ENCODE measurements around the gene TRMT1. TPM values are rescaled to one million over a fixed set of nuclear protein-coding genes. Genes with fewer than 3 reads are reported as not detected.

TRMT1 gene
- total RNA-seq, 2 experiments from 2014 or later, result 54.3 to 55.8 TPM

GRCh38 chr19:13100841-13101589, 15.5 kb downstream of the TRMT1 start:
- peaks cover 31% of the 10 kb centered on the region for H3K4me1 Mint-ChIP-seq
- peaks cover 2% of the 10 kb centered on the region for H3K9me3 Mint-ChIP-seq
- DNase-seq (no peak), ATAC-seq (ENCODE audit: low read depth) (no peak)
- H3K36me3 Mint-ChIP-seq, result peaks cover 4% of the 10 kb centered on the region
- POLR2A ChIA-PET, result interaction anchor here (0.6 to 1.9 kb wide), 6 partner anchors 52 to 216 kb away, joined by 3 to 7 read pairs (median 3); no protein-coding TSS in a partner anchor
- H3K4me3 Mint-ChIP-seq, result no peak overlapping the region
- H3K27ac Mint-ChIP-seq, result no peak overlapping the region
- H3K27me3 Mint-ChIP-seq, result peaks cover 25% of the 10 kb centered on the region

- H3K4me3 Mint-ChIP-seq, result peak overlapping the region; percentile 72
Observed at GRCh38 chr19:13100031-13100588, 16.4 kb downstream of the TRMT1 start.

DNA sequence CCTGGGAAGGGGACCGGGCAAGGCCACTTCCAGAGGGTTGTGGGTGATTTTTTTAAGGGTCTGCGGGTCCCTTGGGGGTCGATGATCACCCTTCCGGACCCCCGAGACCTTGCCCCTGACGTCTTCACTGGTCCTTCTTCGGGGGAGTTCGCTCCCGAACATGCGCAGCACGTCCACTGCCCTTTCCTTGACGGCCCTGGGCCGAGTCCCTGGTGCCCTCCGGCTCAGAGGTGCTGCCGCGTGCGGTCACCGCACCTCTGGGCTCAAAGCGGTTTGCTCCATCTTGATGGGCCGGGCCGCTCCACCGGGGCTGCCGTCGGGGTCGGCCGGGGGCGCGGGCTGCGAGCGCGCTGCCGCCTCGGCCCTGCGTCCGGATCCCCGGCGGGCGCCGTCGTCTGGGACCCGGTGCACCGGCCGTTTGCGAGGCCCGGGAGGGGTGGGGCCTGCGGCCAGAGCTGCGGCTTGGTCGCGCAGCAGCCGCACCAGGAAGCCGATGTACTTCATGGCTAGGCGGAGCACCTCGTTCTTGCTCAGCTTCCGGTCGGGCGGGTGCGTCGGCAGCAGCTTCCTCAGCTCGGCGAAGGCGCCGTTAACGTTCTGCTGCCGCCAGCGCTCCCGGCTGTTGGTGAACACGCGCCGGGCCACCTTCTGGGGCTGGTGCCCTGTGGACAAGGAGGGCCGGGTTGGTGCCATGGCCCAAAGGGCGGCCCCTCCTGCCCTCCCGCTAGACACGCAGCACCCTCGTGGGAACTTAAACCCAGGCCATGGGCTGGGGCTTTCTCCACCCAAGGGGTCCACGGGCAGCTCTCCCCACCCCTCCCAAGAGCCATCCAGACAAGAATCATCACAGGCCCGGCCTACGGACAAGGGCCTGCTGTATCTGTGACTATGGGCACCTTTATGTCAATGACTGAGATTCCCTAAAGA, 17.2 kb downstream of the TRMT1 start:
- DNase-seq, result peak; percentile 80
- H3K4me3 Mint-ChIP-seq, result peak overlapping the region; percentile 73
- peaks cover 40% of the 10 kb centered on the region for H3K27me3 Mint-ChIP-seq
- ATAC-seq (ENCODE audit: low read depth), result peak; percentile 57
- POLR2A ChIA-PET, result interaction anchor here (0.5 to 1.9 kb wide), 8 partner anchors 18 to 1300 kb away, joined by 3 to 6 read pairs (median 3); no protein-coding TSS in a partner anchor
- H3K36me3 Mint-ChIP-seq, result peaks cover 4% of the 10 kb centered on the region
- peaks cover 2% of the 10 kb centered on the region for H3K9me3 Mint-ChIP-seq
- H3K4me1 Mint-ChIP-seq, result peaks cover 31% of the 10 kb centered on the region
- H3K27ac Mint-ChIP-seq, result peak overlapping the region; percentile 94

More at GRCh38 chr19:13100031-13100588, 16.4 kb downstream of the TRMT1 start:
- Mint-ChIP-seq H3K9me3 (peaks cover 2% of the 10 kb centered on the region), H3K27ac (peak overlapping the region; percentile 94), H3K4me1 (peaks cover 31% of the 10 kb centered on the region), H3K27me3 (peaks cover 33% of the 10 kb centered on the region), H3K36me3 (peaks cover 4% of the 10 kb centered on the region)
- POLR2A ChIA-PET, result interaction anchor here (0.6 to 1.9 kb wide), 8 partner anchors 18 to 496 kb away, joined by 3 to 7 read pairs (median 3); no protein-coding TSS in a partner anchor
- ATAC-seq (ENCODE audit: low read depth), result peak; percentile 54
- peak; percentile 82 for DNase-seq

GRCh38 chr19:13098277-13099072, 18.1 kb downstream of the TRMT1 start:
- H3K27me3 Mint-ChIP-seq, result peaks cover 44% of the 10 kb centered on the region
- peak overlapping the region; percentile 73 for H3K4me3 Mint-ChIP-seq
- H3K36me3 Mint-ChIP-seq, result peaks cover 4% of the 10 kb centered on the region
- H3K4me1 Mint-ChIP-seq, result peaks cover 31% of the 10 kb centered on the region
- peaks cover 2% of the 10 kb centered on the region for H3K9me3 Mint-ChIP-seq
- POLR2A ChIA-PET, result no interaction called here
- no peak for ATAC-seq (ENCODE audit: low read depth)
- peak overlapping the region; percentile 26 for H3K27ac Mint-ChIP-seq
- DNase-seq, result no peak

GRCh38 chr19:13097463-13098258, 18.9 kb downstream of the TRMT1 start:
- Mint-ChIP-seq H3K27ac (no peak overlapping the region), H3K36me3 (peaks cover 4% of the 10 kb centered on the region), H3K4me3 (peak overlapping the region; percentile 22), H3K27me3 (peaks cover 44% of the 10 kb centered on the region), H3K9me3 (peaks cover 2% of the 10 kb centered on the region), H3K4me1 (peaks cover 28% of the 10 kb centered on the region)
- ATAC-seq (ENCODE audit: low read depth), result no peak
- DNase-seq, result no peak
- POLR2A ChIA-PET, result interaction anchor here (1.0 kb wide), 1 partner anchor 53 kb away, joined by 3 read pairs; the partner anchor contains the start of genes IER2 and STX10

- peak overlapping the region; percentile 4 for H3K4me3 Mint-ChIP-seq
- no peak for DNase-seq
- peaks cover 4% of the 10 kb centered on the region for H3K36me3 Mint-ChIP-seq
- POLR2A ChIA-PET, result interaction anchor here (1.0 kb wide), 1 partner anchor 53 kb away, joined by 3 read pairs; the partner anchor contains the start of genes IER2 and STX10
- no peak for ATAC-seq (ENCODE audit: low read depth)
- peaks cover 44% of the 10 kb centered on the region for H3K27me3 Mint-ChIP-seq
- peaks cover 2% of the 10 kb centered on the region for H3K9me3 Mint-ChIP-seq
- H3K27ac Mint-ChIP-seq, result no peak overlapping the region
- H3K4me1 Mint-ChIP-seq, result peaks cover 28% of the 10 kb centered on the region
Observed at GRCh38 chr19:13097033-13097462, 19.5 kb downstream of the TRMT1 start.

DNA sequence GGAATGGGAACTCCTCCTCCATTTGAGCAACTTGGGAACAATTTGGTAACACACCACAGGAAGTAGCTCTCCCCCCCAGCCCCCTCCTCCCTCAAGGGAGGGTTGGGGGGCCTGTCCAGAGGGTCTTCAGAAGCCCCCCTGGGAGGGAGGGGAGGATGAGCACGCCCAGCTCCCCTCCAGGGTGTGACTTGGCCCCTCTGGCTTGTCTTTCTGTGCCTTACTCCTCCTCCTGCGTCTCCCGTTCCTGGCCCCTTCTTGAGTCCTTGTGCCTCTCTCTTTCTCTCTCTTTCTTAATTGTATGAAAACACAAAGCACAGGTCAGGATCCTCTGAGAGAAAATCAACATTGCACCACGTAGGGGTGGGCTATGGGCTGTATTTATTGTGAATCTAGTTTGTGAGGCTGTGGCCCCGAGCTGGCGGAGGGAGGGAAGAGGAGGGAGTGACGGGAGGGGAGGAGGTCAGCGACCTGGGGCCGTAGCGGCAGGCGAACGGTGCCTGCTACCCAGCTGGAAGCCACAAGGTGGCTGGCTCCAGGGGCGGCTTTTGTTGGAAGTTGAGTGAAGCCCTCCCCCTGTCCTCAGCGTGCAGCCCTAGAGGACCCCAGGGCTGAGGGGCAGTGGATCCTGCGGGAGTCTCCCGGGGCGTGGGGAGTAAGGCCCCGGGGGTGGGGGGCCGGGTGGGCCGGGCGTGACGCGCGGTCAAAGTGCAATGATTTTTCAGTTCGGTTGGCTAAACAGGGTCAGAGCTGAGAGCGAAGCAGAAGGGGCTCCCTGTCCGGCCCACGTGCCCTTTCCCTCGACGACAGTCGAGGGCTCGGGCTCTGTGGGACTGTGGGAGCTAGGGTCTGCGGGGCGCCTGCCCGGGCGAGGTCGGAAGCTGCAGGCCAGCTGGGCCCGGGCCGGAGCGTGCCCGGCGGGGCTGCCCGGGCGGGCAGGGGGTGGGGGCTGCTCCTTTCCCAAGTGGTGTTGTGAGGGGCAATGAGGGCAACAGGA, 20.3 kb downstream of the TRMT1 start:
- Mint-ChIP-seq H3K27ac (peak overlapping the region; percentile 4), H3K4me3 (peak overlapping the region; percentile 8), H3K4me1 (peaks cover 22% of the 10 kb centered on the region), H3K36me3 (peaks cover 4% of the 10 kb centered on the region), H3K9me3 (peaks cover 2% of the 10 kb centered on the region), H3K27me3 (peaks cover 44% of the 10 kb centered on the region)
- no peak for ATAC-seq (ENCODE audit: low read depth)
- no peak for DNase-seq
- POLR2A ChIA-PET, result interaction anchor here (0.5 to 1.0 kb wide), 4 partner anchors 54 to 350 kb away, joined by 3 to 5 read pairs (median 3); partner anchors contain the start of genes IER2 and STX10

DNA sequence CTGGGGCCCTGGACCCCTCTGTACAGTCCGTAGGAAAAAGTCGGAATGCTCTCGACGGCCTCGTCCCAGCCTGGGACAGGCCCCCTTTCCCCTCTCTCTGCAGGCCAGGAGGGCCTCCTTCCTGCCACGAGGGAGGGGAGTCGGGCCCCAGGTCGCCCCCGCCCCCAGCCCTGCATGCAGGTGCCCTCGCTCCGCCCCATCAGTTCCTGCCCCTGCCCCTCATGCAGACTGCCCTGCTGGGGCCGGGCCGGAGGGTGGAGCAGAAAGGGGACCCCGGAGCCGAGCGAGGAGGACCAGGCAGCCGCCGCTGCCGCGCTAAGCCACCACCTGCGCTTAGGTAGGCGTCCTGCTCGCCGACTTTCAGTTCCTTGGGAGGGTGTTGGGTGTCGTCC, 21.2 kb downstream of the TRMT1 start:
- Mint-ChIP-seq H3K9me3 (peaks cover 2% of the 10 kb centered on the region), H3K27ac (no peak overlapping the region), H3K36me3 (peaks cover 4% of the 10 kb centered on the region), H3K27me3 (peaks cover 44% of the 10 kb centered on the region), H3K4me1 (peaks cover 21% of the 10 kb centered on the region), H3K4me3 (no peak overlapping the region)
- no peak for DNase-seq
- POLR2A ChIA-PET, result interaction anchor here (0.5 to 0.6 kb wide), 3 partner anchors 70 to 119 kb away, joined by 3 to 4 read pairs (median 3); no protein-coding TSS in a partner anchor
- no peak for ATAC-seq (ENCODE audit: low read depth)

DNA sequence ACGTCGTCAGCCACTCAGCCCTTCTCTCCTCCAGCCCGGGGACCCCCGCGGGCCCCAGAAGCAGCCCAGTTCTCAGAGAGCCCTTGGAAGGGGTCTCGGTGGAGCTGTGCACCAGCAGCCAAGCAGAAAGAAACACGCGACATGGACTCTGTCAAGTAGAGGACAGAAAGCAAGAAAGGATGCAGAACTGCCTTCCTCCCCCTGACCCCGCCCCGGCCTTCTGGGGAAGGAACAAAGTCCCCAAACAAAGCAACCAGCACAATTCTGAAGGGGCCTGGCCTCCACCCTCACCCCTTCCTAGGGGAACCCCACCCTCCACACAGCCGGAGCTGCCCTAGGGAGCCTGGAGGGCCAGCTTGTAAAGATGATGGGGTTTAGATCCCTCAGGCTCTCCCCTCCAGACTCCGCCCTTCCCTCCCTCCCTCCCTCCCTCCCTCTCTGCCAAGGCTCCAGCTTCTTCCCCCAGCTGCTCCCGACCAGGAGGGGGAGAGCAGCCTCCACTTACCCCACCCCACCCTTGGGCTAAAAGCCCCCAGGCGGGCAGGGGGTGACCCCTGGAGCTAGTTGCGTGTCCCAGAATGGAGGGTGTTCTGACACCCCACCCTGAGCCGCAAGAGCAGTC, 21.7 kb downstream of the TRMT1 start:
- no peak overlapping the region for H3K27ac Mint-ChIP-seq
- peaks cover 44% of the 10 kb centered on the region for H3K27me3 Mint-ChIP-seq
- ATAC-seq (ENCODE audit: low read depth) (no peak), DNase-seq (no peak)
- H3K4me1 Mint-ChIP-seq, result peaks cover 16% of the 10 kb centered on the region
- peaks cover under 1% of the 10 kb centered on the region for H3K36me3 Mint-ChIP-seq
- no peak overlapping the region for H3K4me3 Mint-ChIP-seq
- H3K9me3 Mint-ChIP-seq, result no peaks in the 10 kb centered on the region
- POLR2A ChIA-PET, result interaction anchor here (0.6 kb wide), 1 partner anchor 118 kb away, joined by 4 read pairs; no protein-coding TSS in a partner anchor

- POLR2A ChIA-PET, result interaction anchor here (1.3 kb wide), 1 partner anchor 117 kb away, joined by 8 read pairs; no protein-coding TSS in a partner anchor
- DNase-seq, result no peak
- H3K27ac Mint-ChIP-seq, result no peak overlapping the region
- no peaks in the 10 kb centered on the region for H3K36me3 Mint-ChIP-seq
- H3K4me1 Mint-ChIP-seq, result peaks cover 13% of the 10 kb centered on the region
- H3K4me3 Mint-ChIP-seq, result no peak overlapping the region
- peaks cover 43% of the 10 kb centered on the region for H3K27me3 Mint-ChIP-seq
- no peak for ATAC-seq (ENCODE audit: low read depth)
- no peaks in the 10 kb centered on the region for H3K9me3 Mint-ChIP-seq
Observed at GRCh38 chr19:13094106-13094504, 22.4 kb downstream of the TRMT1 start.

All from activated naive CD8-positive, alpha-beta T cell treated with anti-CD3 and anti-CD28 coated beads, Interleukin-2, amount 10 ng/mL, durations not matched to agents 7 days and 5 days (primary cell).